Left hindlimb (tissue), 1 donor: ENCODE measurements around the gene NCAN.
"Not testable (repeated sequence)": the region's sequence is repeated elsewhere in the genome, so short reads cannot be mapped to it uniquely, and the experiment has no call there.

Experiments
- DNase-seq: peaks from one replicate; pipeline ENCODE4 v3.0.0-alpha.2; 2018

The NCAN gene

DNA sequence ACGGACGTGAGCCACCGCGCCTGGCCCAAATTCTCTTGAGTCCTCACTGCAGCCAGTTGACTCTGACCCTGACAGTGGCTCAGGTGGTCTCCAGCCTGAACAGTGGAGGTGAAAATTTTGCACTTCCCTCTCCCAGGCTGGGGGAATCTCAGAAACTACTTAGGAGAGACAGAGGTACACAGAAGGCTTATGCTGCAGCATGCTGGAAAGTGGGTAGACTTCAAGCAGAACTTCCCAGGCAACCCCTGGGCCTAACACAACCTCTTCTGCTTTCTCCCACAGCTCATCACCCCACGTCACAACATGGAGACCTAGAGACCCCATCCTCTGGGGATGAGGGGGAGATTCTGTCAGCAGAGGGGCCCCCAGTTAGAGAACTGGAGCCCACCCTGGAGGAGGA, 14.4 kb downstream of the NCAN start:
- no peak for DNase-seq

DNA sequence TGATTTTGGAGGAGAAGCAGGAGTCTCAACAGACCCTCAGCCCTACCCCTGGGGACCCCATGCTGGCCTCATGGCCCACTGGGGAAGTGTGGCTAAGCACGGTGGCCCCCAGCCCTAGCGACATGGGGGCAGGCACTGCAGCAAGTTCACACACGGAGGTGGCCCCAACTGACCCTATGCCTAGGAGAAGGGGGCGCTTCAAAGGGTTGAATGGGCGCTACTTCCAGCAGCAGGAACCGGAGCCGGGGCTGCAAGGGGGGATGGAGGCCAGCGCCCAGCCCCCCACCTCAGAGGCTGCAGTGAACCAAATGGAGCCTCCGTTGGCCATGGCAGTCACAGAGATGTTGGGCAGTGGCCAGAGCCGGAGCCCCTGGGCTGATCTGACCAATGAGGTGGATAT, 14.9 kb downstream of the NCAN start:
- no peak for DNase-seq

DNA sequence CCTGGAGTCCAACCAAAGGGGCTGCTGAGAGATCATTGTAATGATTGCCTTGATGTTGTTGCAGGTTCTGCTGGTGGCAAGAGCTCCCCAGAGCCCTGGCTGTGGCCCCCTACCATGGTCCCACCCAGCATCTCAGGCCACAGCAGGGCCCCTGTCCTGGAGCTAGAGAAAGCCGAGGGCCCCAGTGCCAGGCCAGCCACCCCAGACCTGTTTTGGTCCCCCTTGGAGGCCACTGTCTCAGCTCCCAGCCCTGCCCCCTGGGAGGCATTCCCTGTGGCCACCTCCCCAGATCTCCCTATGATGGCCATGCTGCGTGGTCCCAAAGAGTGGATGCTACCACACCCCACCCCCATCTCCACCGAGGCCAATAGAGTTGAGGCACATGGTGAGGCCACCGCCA, 15.5 kb downstream of the NCAN start:
- no peak for DNase-seq

DNA sequence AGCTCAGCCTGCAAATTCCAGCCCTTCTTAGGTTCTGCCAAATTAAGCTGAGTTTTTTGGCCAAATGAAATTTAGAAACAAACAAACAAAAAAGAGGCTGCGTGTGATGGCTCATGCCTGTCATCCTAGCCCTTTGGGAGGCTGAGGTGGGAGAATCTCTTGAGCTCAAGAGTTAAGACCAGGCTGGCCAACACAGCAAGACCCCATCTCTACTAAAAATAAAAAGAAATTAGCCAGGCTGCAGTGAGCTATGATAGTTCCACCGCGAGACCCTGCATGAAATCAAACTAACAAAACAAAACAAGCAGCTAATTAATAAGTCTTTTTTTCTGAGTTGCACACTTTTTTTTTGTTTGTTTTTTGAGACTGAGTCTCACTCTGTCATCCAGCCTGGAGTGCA, 17.9 kb downstream of the NCAN start:
- no peak for DNase-seq

DNA sequence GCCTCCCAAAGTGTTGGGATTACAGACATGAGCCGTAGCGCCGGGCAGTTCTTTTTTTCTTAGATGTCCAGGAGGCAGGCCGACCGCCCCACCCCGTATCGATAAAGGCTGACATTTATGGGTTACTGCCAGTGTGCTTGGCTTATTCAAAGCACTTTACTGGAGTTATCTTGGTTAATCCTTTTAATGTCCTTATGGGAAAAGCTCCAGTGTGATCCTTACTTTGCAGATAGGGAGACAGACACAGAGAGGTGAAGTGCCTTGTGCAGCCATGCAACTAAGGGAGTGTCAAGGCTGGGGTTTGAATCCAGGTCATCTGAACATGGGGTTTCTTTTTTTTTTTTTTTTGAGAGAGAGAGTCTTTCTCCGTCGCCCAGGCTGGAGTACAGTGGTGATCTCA, 19.2 kb downstream of the NCAN start:
- no peak for DNase-seq

DNA sequence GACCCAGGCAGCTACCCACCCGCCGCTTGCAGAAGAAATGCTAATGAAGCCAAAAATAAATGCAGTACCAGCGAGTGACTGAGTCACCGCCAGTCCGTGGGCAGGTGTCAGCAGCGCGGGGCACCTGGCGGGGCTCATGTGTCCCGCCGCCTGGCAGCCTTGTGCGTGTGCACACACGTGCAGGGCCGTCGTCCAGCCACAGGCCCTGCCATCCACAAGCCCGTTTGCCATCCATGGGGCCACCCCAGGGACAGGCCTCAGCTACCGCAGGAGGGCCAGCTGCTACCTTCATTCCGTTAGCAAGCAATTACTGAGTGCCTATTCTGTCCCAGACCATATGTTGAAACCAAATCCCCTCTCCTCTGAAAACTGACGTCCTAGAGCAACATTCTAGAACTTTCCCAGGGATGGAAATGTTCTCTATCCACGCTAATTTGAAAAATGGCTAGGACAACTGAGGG, 20.5 kb downstream of the NCAN start:
- no peak for DNase-seq

DNA sequence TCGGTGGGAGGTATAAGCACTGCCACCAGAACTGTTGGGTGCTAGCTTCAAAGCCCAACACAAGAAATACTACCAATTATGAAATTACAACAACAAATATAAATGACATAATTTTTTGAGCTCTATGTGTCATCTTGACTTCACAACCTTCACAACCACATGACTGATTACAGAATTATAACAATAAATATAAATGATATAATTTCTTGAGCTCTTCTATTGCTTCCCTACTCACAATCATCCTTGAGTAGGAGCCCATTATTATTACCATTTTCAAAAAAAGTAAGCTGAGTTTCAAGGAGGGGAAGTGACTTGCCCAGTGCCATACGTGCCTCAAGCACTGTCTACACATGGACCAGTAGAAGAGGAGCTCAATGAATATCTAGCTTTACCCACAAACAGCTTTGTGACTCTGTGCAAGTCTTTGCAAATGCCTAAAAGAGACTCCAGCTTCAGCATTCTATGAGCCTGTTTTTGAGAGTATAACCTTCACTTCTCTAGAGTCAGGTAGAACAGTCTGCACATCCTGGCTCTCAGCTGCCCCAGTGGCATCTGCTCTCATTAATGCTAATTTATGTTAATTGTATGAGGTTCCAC, 22.6 kb downstream of the NCAN start:
- no peak for DNase-seq

DNA sequence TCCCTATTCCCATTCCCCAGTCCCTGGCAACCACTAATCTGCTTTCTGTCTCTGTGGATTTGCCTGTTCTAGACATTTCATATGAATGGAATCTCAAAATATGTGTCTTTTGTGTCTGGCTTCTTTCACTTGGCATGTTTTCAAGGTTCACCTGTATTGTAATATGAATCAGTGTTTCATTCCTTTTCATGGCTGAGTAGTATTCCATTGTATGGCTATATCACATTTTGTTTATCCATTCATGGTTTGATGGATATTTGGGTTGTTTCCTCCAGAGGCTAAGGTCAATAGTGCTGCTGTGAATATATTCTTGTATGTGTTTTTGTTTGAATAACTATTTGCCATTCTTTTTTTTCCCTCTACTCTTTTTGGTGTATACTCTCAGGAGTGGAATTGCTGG, 24.4 kb downstream of the NCAN start:
- no peak for DNase-seq

DNA sequence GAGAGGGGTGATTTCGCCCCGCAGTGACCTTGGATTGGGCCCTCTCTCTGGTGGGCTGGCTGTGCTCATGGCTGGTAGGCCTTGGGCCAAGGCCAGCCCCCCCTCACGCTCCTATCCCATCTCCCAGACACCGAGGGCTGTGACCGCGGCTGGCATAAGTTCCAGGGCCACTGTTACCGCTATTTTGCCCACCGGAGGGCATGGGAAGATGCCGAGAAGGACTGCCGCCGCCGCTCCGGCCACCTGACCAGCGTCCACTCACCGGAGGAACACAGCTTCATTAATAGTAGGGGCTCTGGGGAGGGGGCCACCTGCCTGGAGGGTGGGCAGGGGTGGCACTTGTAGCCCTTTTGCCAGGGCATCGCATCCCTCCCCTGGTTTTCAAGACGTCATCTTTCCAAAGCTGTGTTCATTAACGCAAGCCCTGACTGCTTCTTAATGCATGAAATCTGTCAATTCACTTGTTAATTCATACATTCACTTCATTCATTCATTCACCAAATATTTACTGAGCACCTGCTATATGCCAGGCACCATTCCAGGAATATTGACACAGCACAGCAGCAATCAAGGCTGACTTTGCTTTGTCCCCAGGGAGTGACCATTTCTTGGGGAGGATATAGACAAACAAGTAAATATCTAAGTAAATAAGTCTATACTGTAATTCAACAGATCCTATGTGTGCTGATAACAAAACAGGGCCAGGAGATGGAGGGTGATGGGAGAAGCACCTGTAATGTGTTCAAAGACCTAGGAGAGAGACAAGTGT, 26.6 kb downstream of the NCAN start:
- no peak for DNase-seq

DNA sequence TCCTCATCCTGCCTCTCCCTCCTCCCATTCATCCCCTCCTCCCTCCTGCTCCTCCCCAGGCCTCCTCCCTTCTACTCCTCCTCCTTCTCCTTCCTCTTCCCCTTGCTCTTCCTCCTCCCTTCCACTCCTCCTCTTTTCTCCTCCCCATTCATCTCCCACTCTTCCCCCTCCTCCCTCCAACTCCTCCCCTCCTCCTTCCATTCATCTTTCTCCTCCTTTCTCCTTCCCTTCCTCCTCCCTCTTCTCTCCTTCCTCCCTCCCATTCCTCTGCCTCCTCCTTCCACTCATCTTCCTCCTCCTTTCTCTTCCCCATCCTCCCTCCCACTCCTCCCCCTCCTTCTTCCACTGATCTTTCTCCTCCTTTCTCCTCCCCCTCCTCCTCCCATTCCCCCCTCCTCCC, 27.9 kb downstream of the NCAN start:
- no peak for DNase-seq

DNA sequence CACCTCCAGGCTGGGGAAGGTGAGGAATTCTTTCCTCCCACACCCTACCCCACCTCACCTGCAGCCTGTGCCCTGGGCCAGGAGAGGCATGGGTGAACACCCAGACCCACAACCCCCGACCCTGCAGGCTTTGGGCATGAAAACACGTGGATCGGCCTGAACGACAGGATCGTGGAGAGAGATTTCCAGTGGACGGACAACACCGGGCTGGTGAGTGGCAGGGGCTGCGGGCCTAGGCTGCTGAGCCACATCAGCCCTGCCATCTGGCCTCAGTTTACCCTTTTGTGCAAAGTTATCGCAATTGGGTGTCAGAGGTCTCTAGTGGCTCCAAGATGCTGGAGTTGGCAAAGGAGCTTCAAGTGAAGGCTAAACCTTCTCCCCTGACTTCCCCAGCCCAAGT, 28.7 kb downstream of the NCAN start:
- DNase-seq, result no peak

DNA sequence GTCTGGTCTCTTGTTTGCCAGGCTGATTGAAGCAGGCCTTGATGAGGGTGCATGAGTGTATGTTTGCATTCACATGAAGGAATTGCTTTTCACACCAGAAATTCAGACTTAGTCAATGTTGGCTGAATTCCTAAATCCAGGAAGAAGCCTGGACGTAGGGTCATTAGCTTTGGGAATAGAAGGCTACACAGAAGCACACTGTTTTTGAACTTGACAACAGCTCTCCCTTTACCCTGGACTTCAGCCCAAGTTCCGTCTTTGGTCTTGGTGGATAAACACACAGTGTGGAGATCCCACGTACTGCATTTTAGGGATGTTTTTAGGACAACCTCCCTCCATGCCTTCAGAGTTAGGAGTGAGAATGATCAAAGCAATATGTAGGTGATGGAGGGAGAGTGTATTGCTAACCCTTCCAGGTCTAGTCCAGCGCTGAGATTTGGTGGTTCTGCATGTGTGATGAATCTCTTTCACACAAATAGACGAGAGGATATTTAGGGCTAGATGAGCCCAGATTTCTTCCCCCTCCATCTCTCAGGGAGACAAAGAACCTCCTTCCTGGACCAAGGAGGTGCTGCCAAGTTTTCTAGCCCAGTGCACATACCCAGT, 38.5 kb downstream of the NCAN start:
- no peak for DNase-seq

DNA sequence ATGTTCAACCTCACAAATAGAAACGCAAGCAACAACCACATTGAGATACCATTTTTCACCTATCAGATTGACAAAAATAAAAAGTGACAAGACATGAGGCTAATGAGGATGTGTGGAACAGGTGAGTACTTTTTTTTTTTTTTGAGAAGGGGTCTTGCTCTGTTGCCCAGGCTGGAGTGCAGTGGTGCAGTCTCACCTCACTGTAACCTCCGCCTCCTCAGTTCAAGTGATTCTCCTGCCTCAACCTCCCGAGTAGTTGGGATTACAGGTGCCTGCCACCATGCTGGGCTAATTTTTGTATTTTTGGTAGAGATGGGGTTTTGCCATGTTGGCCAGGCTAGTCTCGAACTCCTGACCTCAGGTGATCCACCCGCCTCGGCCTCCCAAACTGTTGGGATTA, 41.7 kb downstream of the NCAN start:
- DNase-seq, result not testable (repeated sequence)

DNA sequence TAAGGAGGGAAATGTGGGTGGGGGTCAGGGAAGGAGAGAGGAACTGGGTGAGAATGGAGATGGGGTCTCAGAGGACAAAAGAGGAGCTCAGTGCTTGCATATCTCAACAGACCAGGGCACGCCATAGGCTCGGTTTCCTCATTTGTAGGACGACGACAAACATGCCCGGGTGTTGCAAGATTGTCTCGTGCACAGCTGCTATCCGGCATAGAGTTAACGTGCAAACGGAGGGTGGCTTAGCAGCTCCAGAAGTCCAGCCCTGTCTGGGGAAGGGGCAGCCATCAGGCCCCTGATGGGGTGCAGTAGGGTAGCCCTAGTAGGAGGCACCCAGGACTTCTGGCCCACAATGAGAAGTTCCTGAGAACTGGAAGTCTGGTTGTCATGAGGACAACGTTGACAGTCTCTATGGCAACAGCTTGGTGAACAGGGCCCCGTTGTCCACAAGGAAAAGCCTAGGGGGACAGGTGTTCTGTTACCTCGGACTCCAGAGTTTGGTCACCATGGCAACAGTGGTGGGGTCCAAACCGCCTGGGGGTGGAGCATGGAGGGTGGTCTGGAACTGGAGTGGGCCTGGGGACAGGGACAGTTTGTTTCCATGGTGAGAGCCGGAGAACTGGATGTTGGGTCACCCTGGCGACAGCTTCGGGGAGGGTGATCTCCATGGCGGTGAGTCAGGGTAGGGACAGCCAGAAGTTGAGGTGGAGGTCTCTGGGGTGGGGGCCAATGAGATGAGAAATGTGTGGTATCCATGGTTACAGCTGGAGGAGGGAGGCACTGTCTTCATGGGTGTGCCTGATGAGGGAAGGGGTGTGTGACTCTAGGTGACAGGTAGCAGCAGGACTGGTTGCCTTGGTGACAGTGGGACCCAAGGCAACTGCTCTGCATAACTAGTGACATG, 44.6 kb downstream of the NCAN start:
- no peak for DNase-seq

DNA sequence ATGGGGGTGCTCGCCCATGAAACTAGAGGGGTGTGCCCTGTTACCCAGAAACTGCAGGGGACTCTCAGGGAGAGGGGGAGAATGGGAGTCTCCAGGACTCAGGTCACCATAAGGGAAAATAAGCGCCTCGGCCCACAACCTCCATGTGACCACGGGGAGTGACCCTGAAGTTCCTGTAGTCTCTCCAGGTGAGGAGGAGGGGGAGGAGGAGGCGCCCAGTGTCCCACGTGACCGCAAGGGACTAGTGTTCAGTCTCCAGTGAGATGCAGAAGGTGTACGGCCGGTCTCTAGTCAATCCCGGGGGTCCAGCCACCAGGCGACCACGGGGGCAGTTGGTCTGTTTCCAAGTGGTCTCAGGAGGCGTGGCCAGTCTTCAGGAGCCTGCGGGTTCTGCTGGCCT, 45.4 kb downstream of the NCAN start:
- no peak for DNase-seq

DNA sequence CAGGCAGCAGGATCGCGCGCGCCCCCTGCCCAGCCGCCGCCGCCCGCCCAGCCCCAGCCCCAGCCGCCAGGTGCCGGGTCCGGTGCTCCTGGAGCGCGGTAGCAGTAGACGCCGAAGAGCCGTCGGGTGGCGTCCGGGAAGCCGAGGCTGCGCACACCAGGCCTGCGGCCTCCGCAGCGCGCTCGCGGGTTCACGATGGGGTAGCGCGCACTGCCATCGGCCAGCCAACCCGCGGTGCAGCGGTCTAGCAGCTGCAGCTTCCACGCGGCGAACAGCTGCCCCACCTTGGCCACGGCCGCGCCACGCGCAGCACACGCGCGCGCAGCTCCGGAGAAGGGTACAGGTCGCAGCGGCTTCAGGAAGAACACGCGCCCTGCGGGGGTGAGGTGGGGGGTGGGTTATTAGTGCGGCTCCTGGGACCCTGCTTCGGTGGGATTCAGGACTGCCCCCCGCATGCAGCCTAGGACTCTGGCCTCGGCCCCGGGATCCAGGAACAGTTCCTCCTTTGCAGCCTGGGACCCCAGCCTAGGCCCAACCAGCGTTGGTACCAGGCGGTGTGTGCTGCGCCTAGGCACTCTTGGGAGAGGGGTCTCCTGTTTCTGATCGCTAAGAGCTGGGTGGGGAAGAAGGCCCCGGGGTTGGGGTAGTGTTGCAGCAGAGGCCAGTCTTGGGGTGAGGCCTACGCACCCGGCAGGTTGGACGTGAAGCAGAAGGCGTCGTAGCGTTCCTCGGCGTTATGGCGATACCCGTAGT, 46.3 kb downstream of the NCAN start:
- DNase-seq, result no peak

DNA sequence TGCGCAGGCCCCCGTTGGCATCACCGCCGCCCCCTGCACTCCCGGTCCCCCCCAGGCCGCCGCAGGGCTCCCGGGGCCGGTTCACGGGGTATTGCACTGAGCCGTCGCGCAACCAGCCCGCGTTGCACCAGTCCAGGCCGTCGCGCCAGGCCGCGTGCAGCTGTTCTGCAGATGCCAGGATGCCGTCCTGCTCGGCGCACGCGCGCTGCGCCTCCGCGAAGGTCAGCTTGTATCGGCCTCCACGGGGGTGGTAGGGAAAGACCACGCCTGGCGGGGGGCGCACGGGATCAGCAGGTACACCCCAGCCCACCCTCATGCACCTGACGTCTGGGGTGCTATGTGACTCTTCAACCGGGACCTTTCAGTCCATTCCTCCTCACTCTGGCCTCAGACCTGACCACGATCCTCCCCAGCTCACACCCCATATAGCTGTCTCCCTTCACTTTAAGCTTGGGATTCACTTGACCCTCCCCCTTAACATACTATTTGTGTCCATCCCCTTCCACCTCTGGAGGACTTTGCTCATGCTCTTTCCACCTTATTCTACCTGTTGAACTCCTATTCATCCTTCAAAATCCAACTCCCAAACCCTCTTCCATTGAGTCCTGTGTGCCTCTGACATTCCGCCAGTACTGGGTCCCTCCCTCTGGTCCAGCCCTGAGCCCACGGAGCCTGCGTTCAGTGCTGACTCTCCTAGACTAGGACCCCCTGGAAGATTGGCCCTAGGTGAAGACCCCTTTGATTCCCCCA, 47.0 kb downstream of the NCAN start:
- DNase-seq, result no peak

DNA sequence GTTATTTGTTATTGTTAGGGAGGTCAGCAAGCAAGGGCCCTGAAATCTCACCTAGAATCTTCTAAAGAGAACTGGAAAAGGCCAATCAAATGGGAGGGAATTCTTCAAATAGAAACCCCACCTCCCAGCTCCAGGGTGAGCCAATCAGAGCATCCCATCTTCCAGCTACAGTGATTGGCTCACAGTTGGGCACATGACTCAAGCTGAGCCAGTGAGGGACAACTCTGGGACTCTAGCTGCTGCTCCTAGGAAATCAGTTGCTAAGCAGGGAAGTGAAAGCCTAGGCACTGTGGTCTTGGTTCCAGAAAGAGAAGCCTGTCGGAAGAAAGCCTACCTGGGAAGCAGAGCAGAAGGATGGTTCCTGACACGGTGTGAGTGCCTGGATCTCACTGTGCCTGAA, 48.0 kb downstream of the NCAN start:
- no peak for DNase-seq

DNA sequence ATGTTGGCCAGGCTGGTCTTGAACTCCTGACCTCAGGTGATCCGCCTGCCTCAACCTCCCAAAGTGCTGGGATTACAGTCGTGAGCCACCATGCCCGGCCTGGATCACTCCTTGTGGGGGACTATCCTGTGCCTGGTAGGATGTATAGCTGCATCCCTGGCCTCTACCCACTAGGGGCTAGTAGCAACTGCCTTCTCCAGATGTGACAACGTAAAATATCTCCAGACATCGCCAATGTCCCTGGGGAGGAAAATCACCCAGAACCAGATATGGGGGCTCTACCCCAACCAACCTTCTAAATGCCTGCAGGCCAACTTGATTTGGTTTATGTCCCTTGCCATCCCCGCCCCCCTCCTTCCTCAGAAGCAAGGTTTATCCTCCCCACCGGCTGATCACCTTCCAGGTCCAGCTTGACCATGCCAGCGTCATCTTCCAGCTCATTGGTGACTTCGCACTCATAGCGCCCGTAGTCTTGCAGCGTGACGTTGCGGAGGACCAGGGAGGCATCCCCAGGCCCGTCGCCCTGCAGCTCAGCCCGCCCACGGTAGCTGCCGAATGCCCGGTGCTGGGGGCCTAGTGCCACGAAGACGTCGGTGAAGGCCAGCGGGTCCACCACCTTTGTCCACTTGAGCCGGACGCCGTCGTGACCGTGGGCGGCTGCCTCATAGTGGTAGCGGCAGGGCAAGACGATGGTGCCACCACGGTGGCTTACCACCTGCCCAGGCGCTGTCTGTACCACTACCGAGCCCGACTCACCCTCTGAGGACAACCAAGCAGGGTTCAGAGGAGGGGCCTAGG, 48.9 kb downstream of the NCAN start:
- DNase-seq, result no peak

DNA sequence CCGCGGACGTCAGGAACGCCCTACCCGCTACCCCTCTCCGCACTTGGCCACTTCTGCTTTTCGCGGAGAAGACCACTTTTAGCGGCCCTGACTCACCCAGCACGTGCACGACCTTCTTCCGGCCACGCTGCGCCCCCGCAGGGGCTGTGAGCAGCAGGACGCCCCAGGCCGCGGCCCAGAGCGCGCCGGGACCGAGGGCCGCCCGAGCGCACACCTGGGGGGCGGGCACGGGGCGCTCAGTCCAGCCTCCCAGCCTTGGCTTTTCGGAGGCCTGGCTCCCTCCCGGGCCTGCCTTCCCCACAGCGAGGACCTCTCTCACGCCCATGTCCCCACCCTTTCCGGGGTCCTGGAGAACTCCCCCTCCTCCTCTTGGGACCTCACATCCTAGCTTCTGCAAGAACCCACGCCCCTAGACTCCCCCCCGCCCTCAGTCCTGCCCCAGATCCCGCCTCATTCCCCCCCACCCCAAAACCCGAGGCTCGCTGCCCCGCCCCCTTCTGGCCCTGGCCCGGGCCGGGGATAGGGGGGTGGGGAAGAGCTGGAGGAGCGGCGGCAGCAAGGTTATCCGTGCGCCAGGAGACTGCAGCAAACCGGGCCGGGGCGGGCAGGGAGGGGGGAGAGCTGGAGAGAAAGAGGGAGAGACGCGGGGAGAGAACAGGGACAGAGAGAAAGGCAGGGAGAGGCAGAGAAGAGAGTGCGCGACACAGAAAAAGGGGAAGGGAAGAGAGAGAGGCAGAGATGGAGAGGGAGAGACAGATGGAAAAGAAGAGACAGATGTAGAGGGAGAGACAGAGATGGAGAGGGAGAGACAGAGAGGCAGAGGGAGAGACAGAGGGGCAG, 49.8 kb downstream of the NCAN start:
- DNase-seq, result peak; percentile 52
